GM18508 (cell line): ENCODE measurements around the gene IQCH.
"Not testable (repeated sequence)": the region's sequence is repeated elsewhere in the genome, so short reads cannot be mapped to it uniquely, and the experiment has no call there.

ENCODE experiments used
- ATAC-seq: cut with Tn5 transposase; IDR thresholded peaks from one replicate; pipeline ENCODE4 v1.9.1; 2021; ENCODE audit warnings: moderate number of reproducible peaks; ENCODE audit not compliant: insufficient read depth, unreplicated experiment

Gene IQCH

DNA sequence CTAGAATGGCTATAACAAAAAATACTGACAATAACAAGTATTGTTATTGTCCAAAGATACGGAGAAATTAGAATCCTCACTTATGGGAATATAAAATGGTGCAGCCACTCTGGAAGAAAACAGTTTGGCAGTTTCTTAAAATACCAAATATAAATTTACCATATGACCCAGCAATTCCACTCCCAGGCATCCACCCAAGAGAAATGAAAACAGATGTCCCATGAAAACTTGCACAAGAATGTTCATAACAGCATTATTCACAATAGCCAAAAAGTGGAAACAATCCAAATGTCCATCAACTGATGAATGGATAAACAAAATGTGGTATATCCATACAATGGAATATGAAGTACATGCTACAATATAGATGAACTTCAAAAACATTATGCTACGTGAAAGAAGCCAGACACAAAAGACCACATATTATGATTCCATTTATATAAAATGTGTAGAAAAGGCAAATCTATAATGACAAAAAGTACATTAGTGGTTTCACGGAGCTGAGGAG is 9.6 kb upstream of the IQCH start:
- no peak for ATAC-seq

DNA sequence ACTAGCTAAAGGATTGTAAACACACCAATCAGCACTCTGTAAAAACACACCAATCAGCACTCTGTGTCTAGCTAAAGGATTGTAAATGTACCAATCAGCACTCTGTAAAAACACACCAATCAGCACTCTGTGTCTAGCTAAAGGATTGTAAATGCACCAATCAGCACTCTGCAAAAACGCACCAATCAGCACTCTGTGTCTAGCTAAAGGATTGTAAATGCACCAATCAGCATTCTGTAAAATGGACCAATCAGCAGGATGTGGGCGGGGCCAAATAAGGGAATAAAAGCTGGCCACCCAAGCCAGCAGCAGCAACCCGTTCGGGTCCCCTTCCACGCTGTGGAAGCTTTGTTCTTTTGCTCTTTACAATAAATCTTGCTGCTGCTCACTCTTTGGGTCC is 8.0 kb upstream of the IQCH start:
- ATAC-seq: not testable (repeated sequence)

DNA sequence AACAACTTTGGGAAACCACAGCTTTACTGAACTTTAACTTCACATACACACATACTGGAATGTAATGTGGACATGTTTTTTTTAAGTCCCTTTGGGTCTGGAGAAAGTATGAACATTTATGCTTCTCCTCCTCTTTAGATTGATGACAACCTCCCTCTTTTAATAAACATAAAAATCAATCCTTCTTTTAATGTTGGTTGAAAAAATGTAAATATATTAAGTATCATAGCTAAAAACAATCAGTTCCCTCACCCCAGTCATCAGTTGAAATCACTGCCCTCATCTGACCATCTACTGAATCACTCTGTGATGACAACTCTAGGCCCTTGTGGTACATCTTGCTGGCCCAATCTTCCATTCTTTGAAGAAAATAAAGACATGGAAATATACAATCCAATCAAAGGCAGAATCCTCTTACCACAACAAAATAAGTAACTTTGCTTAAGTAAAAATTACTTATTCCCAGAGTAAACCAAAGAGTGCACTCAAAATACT is 6.5 kb upstream of the IQCH start:
- no peak for ATAC-seq

DNA sequence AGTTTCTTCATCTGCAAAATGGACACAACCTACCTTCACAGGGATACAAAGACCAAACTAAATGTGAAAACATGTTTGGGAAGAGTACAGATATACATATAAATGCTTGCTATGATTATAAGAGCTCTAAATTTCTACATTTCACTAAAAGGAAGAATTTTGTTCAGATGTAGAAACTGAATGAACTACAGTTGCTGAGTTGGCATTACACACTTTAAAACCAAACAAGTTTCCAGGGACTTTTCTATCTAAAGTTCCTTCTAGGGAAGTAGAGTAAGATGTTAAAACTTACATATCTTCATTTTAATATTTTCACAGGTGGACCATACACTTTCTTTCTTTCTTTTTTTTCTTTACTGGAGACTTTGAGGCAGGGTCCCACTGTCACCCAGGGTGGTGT is 4.8 kb upstream of the IQCH start:
- no peak for ATAC-seq

DNA sequence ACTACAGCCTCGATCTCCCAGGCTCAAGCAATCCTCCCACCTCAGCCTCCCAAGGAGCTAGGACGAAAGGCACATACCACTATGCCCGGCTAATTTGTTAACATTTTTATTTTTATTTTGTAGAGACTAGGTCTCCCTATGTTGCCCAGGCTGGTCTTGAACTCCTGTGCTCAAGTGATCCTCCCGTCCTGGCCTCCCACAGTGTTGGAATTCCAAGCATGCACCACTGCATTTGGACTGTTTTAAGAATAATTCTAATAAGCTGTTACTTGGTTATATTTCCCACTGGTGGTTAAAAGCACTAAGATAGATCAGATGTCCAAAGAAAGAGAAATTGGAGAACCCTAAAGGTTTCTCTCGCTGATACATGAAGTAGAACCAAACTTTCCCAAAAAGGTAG is 3.3 kb upstream of the IQCH start:
- no peak for ATAC-seq

DNA sequence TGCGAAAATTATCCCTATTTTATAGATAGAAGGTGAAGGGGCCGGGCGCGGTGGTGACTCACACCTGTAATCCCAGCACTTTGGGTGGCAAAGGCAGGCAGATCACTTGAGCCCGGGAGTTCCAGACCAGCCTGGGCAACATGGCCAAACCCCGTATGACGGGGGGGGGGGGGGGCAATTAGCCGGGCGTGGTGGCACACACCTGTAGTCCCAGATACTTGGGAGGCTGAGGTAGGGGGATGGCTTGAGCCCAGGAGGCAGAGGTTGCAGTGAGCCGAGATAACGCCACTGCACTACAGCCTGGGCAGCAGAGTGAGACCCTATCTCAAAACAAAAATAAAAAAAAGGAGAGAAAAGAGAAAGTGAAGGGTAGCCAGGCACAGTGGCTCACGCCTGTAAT is 1.5 kb upstream of the IQCH start:
- ATAC-seq: no peak

DNA sequence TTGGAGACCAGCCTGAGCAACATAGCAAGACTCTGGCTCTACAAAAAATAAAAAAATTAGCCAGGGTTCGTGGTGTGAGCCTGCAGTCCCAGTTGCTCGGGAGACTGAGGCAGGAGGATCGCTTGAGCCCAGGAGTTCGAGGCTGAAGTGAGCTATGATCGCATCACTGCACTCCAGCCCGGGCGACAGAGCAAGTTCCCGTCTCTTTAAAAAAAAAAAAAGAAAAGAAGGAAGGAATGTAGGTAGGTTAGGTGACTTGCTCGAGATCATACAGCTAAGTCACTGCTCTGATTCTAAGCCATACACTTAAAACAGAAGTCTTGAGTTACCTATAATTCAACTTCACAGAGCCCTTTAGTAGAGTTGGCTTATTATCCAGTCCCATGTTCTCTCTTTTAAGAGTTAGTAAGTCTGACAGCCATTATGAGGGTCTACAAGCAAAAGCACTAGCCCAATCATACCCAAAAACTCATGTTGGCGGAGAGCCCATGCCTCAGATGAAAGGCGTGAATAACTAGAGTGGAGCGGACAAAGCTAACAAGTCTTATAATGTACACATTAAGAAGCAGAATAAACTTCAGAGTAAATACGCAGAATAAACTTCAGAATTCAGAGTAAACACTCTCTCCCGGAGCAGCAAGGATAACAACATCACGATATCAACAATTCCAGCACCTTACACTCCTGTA is 893 bp upstream of the IQCH start:
- no peak for ATAC-seq

DNA sequence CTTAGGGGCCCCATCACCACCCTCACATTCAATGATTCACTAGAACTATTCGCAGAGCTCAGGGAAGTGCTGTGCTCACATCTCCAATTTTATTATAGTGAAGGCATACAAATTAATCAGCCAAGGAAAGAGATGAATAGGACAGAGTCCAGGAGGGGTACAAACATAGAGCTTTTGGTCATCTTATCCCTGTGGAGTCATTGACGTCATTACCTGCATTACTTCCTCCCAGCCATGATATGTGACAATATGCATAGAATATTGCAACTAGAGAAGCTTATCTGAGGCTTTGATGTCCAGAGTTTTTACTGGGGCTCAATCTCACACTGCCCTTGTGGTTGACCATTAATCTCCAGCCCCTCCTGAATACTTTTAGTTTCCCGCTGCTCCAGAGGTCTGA is 1.5 kb downstream of the IQCH start:
- no peak for ATAC-seq

DNA sequence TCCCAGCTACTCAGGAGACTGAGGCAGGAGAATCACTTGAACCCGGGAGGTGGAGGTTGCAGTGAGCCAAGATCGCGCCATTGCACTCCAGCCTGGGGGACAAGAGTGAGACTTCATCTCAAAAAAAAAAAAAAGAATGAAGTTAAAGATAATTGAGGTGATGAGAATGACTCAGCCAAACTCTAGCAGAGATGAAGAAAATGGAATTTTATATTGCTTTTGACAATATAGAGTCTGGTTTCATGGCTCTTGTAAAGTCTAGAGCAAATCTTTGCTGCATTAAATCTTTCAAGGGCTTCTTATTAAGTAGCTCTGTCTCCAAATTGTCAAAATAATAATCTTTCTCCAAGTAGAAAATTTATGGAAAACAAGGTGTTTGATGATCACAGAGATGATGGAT is 3.8 kb downstream of the IQCH start:
- ATAC-seq: not testable (repeated sequence)

DNA sequence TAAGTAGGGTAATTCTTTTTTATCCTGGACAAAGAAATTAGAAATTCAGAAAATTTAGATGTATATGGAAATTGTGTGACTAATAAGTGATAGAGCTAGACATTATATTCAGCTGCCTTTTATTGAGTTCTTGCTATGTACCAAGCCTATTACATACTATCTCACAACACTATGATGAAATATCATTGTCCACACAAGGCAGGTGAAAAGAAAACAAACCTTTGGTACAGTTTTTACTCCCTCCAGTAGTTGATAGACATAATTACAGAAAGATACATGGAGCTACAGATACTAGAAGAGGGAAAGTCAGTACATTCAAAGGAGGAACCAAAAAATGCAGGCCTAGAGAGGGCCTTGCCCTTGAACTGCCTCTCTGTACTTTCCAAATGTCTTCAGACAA is 4.8 kb downstream of the IQCH start:
- ATAC-seq: no peak

DNA sequence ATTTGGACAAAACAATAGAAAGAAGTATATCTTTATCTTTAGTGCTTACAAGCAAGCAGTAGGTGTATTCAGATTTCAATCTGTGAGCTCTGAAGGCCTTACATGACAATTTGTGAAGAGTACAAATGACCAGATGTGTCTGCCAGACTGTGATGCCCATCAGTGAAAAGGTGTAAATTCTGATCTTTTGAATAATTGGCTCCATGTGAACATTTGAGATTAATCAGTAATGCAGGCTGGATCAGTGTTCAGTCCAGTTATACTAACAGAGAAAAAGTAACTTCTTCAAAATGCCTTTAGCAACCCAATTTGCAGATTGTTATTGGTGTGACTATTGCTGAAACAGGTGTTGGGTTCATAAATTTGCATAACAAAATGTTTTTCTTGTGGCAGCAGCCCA is 5.2 kb downstream of the IQCH start:
- no peak for ATAC-seq

DNA sequence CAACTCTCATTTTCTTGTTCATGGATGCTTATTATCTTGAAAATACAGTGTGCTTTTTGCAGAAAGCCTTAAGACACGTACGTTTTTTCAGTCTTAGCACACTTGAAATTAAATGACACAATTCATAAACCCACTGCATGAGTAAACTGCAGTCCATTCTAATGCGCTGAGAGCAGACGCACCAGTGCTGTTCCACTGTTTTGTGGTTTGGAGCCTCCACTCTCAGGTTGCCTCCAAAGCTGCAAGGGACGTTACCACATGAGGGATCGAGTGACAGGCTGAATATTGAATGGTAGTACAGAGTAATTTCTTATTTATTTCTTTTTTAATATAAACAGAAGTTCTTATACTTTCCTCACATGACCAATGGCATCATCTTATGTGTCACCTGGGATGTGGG is 12.3 kb downstream of the IQCH start:
- ATAC-seq: no peak

DNA sequence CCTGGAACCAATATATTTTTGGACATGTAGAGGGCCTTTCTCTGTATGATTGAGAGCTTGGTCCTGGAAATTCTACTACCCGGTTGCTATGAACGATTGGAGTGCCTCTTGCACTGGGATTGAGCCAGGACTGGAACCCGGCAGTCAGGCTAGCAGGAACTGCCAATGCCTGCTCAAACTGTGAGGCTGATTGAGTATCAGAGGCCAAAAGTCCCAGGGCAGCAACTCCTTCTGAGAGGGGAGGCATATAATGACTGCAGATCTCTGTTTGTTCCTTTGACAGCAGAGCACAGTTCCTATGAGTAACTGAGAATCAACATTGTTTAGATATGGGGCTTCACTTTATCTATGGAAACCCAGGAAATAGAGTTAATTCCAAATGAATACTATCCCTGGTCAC is 12.9 kb downstream of the IQCH start:
- no peak for ATAC-seq

DNA sequence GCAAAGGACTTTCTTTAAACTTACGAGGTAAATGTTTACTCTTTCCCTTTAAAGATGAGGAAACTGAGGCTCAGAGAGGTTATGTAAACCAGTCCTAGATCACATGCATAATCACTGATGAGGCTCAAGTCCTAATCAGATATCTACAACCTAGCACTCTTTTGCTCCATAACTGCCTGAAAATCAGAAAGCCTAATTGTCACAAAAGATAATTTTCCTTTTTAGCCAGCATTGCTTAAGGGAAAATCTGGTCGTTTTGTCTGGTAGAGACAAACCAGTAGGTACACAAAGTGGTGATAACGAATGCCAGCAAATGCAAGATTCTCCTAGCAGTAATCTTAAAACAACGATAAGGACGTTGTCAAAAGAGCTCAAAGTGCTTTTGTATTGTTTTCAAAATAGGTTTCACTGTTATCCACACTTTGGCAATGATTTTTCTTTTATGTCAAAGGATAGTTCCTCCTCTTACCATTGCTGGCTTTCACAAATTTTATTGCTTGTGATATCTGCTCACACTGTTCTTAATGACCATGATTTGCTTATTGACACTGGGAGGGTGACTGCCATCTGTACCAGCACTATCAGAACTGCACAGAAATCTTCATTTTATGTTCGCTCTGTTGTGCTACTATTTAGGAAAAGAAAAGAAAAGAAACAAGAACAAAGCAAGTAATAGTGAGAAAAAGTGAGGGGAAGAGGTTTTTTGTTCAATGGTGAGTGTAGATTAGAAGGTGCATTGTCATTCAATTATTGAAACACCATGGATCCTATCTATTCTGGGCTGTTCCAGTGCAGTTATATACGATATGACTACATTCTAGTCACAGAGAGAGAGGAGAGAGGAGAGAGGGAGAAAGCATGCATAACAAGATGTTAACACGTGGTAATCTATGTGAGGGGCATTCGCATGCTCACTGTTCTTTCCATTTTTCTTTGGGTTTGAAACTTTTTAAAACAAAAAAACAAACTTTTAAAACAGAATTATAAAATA is 13.7 kb downstream of the IQCH start:
- no peak for ATAC-seq

DNA sequence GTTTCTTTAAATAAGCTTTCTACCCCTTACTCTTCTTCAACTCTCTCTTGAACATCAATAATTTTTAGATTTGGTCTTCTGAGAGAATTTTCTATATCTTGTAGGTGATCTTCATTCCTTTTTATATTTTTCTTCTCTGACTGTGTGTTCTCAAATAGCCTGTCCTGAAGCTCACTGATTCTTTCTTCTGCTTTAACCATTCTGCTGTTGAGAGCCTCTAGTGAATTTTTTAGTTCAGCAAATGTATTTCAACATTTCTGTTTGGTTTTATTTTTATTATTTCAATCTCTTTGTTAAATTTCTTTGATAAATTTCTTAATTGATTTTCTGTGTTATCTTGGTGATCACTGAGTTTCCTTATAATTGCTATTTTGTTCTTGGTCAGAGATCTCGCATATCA is 19.6 kb downstream of the IQCH start:
- ATAC-seq: no peak

DNA sequence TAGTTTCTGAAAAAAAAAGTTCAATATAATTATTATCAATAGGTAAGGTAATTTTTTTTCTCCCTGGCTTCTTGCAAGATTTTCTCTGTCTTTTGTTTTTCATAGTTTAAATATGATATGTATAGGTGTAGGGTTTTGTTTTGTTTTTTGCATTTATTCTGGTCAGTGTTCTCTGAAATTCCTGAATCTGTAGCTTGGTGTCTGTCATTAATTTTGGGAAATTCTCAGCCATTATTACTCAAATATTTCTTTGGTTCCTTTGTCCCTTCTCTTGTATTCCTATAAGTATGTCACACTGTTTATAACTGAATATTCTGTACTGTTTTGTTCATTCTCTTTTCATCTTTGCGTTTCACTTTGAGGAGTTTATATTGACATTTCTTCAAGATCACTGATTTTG is 22.1 kb downstream of the IQCH start:
- ATAC-seq: no peak

DNA sequence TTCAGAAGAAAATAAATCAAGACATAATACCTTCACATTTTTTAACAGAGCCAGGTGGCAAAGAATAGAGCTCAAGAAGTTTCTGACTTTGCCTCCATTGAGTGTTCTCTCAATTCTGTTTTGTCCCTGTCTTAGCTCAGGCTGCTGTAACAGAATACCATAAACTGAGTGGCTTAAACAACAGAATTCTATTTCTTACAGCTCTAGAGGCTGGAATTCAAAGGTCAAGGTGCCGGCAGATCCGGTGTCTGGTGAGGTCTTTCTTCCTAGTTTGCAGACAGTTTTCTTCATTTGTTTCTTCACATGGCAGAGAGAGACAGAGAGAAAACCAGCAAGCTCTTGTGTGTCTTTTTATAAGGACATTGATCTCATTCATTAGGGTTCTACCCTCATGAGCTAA is 25.6 kb downstream of the IQCH start:
- ATAC-seq: no peak

DNA sequence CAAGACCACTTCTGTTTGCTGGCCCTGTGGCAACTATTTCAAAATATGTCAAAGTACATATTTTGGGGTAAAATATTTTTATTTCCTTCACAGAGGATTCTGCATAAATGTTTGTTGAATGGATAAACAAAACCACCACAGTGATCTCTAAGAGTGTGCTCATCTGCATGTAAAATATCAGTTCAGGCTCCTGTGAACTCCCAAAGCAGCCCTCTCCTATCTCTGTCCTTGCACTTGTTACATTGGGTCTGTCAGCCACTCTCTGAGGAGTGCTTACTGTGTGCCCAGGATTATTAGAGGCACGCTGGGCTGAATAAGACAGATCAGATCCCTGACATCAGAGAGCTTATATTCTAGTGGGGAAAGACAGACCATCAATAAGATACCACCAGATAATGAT is 27.1 kb downstream of the IQCH start:
- ATAC-seq: no peak

DNA sequence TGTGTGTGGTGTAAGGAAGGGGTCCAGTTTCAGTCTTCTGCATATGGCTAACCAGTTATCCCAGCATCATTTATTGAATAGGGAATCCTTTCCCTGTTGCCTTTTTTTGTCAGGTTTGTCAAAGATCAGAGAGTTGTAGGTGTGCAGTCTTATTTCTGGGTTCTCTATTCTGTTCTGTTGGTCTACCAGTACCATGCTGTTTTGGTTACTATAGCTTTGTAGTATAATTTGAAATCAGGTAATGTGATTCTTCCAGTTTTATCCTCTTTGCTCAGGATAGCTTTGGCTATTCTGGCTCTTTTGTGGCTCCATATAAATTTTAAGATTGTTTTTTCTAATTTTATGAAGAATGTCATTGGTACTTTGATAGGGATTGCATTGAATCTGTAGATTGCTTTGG is 31.0 kb downstream of the IQCH start:
- not testable (repeated sequence) for ATAC-seq

DNA sequence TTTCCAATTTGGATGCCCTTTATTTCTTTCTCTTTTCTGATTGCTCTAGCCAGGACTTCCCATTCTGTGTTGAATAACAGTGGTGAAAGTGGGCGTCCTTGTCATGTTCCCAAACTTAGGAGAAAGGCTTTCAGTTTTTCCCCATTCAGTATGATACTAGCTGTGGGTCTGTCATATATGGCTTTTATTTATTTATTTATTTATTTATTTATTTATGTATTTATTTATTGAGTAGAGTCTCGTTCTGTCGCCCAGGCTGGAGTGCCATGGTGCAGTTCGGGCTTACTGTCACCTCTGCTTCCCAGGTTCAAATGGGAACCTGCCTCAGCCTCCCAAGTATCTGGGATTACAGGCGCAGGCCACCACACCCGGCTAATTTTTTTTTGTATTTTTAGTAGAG is 31.8 kb downstream of the IQCH start:
- ATAC-seq: not testable (repeated sequence)

DNA sequence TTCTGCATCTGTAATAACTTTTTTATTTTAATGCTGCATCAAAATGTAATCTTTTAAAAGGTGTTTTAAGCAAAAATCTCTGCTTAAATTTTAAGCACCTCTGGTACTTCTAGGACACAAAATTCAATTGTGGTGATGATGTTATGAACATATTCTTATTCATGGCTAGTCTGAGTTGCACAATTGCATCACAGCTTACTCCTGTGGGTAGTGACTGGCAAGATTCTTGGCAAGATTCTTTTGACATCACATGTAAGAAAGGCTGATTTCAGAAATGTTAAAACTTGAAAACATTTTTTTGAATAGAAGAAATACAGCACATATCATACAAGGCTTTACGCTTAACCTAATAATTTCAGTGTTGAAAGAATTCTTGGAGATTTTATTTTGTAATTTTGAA is 35.7 kb downstream of the IQCH start:
- ATAC-seq: no peak
